VCaP (cell line): ENCODE results near the gene TBX4.

Experiments
- H3K27ac ChIP-seq: fragments of 450-650 bp; 2 replicates; pipeline ENCODE4 v1.5.1; 2017
- CTCF ChIP-seq: fragments of 450-650 bp; conservative IDR thresholded peaks from 2 replicates; pipeline ENCODE4 v1.5.1; 2017; ENCODE audit warnings: mild to moderate bottlenecking, moderate library complexity

Gene TBX4

GRCh38 chr17:61411261-61412142 is 40.7 kb upstream of the TBX4 start:
- peak; percentile 28 for TF ChIP-seq CTCF
- H3K27ac ChIP-seq, result peak overlapping the region; percentile 92

GRCh38 chr17:61412143-61412859 is 39.9 kb upstream of the TBX4 start:
- peak overlapping the region; percentile 92 for H3K27ac ChIP-seq

GRCh38 chr17:61412860-61413660 is 39.2 kb upstream of the TBX4 start:
- peak overlapping the region; percentile 92 for H3K27ac ChIP-seq
- no peak for TF ChIP-seq CTCF

More at GRCh38 chr17:61412143-61412859, 39.9 kb upstream of the TBX4 start:
- peak; percentile 98 for TF ChIP-seq CTCF

GRCh38 chr17:61413661-61414126 is 38.5 kb upstream of the TBX4 start:
- H3K27ac ChIP-seq, result no peak overlapping the region
- TF ChIP-seq CTCF, result no peak

- H3K27ac ChIP-seq, result no peak overlapping the region
- TF ChIP-seq CTCF, result no peak
Measured at GRCh38 chr17:61414141-61414935, 37.9 kb upstream of the TBX4 start.

- TF ChIP-seq CTCF, result no peak
- H3K27ac ChIP-seq, result no peak overlapping the region
Measured at GRCh38 chr17:61414936-61415251, 37.3 kb upstream of the TBX4 start.
